Measurements from ENCODE around the gene PLXDC1.
"Not testable (repeated sequence)": the region's sequence is repeated elsewhere in the genome, so short reads cannot be mapped to it uniquely, and the experiment has no call there.

Gene PLXDC1

DNA sequence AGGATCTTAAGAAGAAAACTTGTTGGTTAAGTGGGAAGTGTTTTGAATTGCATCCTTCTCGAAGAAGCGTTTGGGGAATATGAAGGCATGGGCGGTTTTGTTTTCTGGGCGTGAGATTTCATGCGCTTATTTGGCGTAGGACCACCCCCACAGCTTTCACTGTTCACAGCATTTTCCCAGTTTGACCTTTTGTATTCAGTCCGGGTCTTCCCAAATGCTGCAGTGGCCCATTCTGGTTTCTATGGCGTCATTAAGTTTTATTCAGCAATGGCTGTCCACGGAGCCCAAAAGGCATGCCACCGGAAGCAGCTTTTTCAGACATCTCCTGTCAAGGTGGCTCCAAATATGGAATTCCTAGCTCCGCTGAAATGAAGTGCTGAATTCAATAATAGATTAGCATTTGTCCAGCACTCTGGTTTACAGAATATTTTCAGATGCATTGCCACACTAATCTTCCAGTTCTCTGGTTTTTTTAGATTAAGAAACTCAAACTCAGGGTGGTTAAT lies 93.7 kb downstream of the PLXDC1 start:
- no peak for DNase-seq

- no peak for DNase-seq
These were observed 97.3 kb downstream of the PLXDC1 start for GRCh38 chr17:39054111-39054645.

GRCh38 chr17:39052423-39052822 lies 99.0 kb downstream of the PLXDC1 start:
- DNase-seq: not testable (repeated sequence)

DNA sequence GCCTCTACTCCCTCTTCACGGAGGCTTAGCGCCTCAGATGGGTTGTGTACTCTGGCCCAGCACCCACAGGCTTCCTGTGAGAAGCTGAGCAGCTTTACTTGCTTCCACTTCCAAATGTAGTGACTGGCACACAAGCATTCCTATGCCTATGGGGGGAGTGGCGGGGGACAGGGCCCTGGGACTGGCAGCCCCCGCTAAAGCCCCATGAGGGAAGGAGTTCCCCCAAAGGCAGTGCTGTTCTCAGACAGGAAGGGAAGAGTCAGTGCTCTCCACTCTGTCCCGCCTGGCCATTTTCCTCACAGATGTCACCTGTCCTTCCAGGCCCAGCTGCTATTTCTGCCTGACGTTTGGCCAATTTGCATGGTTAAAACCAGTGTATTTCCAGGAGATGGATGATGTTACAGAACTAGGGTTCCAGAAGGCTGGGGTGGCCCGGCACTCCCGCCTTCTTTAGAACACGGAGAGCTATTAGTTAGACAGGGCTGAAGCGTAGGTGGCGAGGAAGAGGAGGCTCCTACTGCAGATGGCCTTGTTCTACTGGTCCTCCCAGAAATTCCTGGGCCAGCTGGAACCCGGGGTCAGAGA lies 100.3 kb downstream of the PLXDC1 start:
- no peak for DNase-seq

DNA sequence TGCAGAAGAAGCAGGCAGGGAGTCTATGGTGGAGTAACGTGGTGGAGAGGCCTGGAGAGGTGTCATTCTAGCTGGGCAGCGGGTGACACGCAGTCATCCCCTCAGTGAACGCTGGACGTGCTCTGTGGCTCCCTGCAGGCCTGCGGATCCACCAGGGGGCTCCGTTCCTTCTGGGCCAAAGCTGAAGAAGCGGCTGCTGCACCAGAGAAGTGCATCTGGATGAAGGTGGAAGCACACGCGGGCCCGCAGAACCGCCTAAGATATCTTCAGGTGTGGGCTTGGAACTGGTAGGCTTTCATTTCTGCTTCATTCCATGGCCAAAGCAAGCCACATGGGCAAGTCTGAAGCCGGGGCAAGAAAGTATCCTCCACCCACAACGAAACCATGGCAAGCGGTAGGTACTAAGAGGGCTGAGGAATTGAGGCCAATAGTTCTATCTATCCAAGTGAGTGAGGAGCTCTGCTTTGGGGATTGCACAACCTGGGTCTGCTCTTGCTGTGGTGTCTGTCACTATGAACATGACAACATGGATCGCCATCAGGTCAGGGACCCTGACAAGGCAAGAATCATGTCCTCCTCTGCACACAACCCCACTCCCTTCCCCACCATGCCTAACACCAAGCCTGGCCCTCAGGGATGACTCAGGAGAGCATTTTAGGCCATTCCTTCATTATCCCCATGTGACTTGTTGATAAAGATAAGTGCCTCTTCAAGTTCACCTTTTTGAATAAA lies 105.3 kb downstream of the PLXDC1 start:
- DNase-seq: no peak

GRCh38 chr17:39036009-39036408 lies 115.4 kb downstream of the PLXDC1 start:
- no peak for DNase-seq

- not testable (repeated sequence) for DNase-seq
These were observed 115.9 kb downstream of the PLXDC1 start for GRCh38 chr17:39035578-39035977.

DNA sequence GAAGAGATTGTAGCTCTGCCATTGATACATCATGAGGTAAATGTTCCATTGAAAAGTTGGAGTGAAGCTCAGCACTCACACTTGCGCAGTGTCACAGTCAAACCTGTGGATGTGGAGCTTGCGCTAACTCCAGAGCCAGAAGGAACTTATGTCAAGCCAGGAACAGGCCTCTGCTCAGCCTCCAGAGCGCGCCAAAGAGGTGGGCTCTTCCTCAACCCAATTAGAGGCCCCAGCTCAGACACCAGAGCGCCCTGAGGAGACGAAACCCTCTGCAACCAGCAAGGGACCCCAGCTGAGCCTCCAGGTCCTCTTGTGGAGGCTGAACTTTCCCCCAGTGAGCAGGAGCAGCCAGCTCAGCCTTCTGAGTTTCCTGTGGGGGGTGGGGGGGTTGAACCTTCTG lies 122.7 kb downstream of the PLXDC1 start:
- no peak for DNase-seq

DNA sequence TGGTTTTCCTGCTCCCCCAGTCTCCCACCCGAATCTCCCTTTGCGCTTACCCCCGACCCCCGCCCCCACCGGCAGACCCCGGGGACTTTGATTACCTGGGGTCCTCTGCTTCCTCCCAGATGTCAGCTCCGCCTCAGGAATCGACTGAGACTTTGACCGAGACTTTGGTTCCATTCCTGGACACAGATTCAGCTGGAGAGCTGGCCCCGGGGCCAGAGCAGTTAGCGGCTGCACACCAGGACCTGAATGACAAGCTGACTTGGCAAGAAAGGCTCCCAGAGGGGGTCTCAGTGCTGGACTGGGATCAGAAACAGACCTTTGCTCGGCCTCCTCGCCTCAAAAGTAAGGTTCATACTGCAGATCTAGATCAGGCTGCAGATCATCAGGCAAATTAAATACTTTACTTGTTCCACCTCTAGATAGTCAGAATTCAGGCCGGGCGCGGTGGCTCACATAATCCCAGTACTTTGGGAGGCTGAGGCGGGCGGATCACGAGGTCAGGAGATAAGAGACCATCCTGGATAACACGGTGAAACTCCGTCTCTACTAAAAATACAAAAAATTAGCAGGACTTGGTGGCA lies 123.9 kb downstream of the PLXDC1 start:
- no peak for DNase-seq

- DNase-seq: no peak
These were observed 124.4 kb downstream of the PLXDC1 start for GRCh38 chr17:39026980-39027451.

- not testable (repeated sequence) for DNase-seq
These were observed 125.1 kb downstream of the PLXDC1 start for GRCh38 chr17:39026346-39026745.

- DNase-seq: no peak
These were observed 128.5 kb downstream of the PLXDC1 start for GRCh38 chr17:39022924-39023323.

- DNase-seq: not testable (repeated sequence)
These were observed 131.4 kb downstream of the PLXDC1 start for GRCh38 chr17:39020037-39020436.

DNA sequence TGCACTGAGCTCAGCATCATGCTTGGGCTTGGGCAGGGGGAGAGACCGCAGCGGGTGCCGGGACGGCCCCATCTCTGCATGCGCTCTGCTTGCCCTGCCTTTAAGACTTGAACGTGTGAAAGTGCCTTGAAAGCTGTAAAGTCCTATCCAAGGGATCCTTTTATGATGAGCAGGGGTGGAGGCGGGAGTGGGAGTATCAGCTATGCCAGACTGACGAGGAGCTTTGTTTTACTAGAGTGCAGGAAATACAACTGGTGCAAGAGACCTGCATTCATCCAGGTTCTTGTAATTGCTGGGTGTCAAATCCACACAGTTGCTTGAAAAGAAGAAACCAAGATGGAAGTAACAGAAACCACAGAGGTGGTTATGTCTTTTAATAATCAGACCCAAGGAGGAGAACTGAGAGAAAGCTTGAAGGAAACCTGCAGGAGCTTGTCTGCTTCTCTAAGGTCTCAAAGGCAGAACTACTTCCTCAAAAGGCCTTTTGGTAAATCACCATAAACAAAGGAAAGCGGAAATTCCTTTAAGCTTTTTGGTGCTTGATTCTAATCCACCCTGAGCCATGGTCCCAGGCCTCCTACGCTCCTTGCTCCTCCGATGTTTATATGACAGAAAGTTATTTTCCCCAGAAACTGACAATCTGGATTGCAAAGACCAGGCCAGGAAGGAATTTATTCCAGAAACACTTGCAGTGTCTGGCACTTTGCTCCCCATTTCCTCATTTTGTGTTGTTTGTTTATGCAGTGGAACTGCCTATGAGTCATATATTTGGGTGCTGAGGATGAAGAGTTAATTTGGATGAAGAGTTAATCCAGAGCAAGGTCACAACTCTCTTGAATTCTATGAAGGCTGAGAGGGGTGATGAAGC lies 132.9 kb downstream of the PLXDC1 start:
- DNase-seq: no peak

GRCh38 chr17:39016193-39017153 lies 135.0 kb downstream of the PLXDC1 start:
- no peak for DNase-seq

GRCh38 chr17:39015546-39015935 lies 135.9 kb downstream of the PLXDC1 start:
- no peak for DNase-seq

DNA sequence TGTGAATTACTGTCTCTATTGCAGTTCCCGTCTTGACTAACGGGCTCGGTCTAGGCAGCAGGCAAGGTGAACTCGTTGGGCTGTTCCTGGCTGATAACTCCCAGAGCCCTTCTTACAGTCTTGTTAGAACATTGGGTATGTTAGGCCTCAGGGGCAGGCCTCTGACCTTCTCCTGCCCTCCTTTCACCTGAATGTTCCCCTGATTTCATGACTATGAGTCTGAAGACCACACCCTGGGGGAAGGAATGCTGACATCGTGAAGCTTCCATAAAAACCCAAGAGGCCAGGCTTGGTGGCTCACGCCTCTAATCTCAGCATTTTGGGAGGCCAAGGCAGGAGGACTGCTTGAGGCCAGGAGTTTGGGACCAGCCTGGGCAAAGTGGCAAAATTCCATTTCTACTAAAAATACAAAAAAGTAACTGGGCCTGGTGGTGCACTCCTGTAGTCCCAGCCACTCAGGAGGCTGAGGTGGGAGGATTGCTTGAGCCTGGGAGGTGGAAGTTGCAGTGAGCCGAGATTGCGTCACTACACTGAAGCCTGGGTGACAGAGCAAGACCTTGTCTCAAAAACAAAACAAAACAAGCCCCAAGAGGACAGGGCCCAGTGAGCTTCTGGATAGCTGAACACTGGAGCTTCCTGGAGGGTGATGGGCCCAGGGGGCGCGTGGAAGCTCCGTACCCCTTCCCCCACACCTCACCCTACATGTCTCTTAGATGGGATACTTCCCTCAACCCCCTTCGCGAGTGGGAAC lies 136.5 kb downstream of the PLXDC1 start:
- DNase-seq: no peak

GRCh38 chr17:39014044-39014794 lies 137.2 kb downstream of the PLXDC1 start:
- no peak for DNase-seq
